Measurements from ENCODE around the gene FMNL2. TPM values are rescaled to one million over a fixed set of nuclear protein-coding genes. Genes with fewer than 3 reads are reported as not detected.
A peak's percentile ranks its signal among the peaks of the same experiment; 100 is the strongest.

FMNL2 gene
- total RNA-seq, 3 donors from 2014 or later, result 11.5 to 25.4 (median 12.0) TPM

DNA sequence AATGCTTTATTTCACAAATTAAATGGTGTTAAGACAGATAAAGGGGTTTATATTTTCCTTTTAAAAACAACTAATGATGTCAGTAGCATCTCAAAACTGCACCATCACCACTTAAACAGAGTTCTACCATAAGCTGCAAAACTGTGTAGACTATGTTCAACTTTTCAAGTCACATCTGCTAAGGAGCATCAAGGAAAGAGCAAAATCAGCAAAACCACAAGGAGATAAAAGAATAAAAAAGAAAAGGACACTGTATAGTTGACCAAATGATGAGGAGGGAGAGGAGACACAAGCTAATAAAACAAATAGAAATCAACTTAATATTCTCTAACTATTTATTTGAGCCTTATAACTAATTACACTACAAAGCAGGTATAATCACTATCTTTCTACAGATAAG is 348.4 kb downstream of the FMNL2 start:
- no peak for ATAC-seq
- H3K36me3 ChIP-seq (ENCODE audit: low read depth), result peaks cover 3% of the 10 kb centered on the region
- TF ChIP-seq, protein P1, sequence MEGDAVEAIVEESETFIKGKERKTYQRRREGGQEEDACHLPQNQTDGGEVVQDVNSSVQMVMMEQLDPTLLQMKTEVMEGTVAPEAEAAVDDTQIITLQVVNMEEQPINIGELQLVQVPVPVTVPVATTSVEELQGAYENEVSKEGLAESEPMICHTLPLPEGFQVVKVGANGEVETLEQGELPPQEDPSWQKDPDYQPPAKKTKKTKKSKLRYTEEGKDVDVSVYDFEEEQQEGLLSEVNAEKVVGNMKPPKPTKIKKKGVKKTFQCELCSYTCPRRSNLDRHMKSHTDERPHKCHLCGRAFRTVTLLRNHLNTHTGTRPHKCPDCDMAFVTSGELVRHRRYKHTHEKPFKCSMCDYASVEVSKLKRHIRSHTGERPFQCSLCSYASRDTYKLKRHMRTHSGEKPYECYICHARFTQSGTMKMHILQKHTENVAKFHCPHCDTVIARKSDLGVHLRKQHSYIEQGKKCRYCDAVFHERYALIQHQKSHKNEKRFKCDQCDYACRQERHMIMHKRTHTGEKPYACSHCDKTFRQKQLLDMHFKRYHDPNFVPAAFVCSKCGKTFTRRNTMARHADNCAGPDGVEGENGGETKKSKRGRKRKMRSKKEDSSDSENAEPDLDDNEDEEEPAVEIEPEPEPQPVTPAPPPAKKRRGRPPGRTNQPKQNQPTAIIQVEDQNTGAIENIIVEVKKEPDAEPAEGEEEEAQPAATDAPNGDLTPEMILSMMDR (IDR thresholded peaks at IDR 0.05), result no peak
- no peak for DNase-seq
- no peaks in the 10 kb centered on the region for H3K9me3 ChIP-seq
- intact Hi-C loops (cut with DNase I, micrococcal nuclease), result no loop called here
- H3K4me1 ChIP-seq (ENCODE audit: low read depth), result no peaks in the 10 kb centered on the region
- no peak overlapping the region for H3K4me3 ChIP-seq

DNA sequence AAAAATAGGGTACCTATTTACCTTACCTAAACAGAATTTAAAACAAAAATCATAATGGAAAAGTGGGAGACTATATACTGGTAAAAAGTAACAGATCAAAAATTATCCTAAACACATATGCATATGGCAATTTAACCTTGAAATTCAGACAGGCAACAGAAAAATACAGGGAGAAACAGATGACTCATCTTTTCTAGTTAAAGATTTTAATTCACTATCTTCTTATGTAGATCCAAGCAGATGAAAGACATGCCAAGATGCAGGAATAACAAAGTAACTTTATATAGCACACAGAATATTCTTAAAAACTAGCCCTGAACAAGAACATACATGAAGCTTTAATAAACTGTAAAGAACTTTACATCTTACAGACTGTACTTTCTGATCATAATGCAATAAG is 351.3 kb downstream of the FMNL2 start:
- DNase-seq (no peak), ATAC-seq (no peak)
- Histone ChIP-seq H3K4me1 (ENCODE audit: low read depth) (no peaks in the 10 kb centered on the region), H3K9me3 (no peaks in the 10 kb centered on the region), H3K4me3 (no peak overlapping the region), H3K36me3 (ENCODE audit: low read depth) (no peaks in the 10 kb centered on the region)
- TF ChIP-seq, protein P1 (IDR thresholded peaks at IDR 0.05), result no peak
- intact Hi-C loops (cut with DNase I, micrococcal nuclease), result no loop called here

DNA sequence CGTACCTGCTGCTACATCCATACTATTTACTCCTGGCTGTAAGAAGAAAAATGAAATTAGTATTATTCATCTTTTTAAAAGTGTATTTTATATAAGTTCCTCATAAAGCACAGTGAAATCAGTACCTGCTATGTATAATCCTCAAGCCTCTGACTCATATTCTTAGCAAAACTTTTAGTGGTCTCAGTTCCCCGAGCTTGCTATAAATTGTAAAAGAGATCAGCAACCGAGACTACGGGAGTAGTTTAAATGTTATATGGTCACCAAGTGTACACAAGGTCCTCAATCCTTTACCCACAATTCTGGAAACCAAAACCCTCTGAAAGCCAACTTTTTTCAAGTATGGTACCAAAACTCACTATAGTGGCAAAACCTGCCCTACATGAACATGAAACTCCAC is 358.1 kb downstream of the FMNL2 start:
- no peak for ATAC-seq
- intact Hi-C loops (cut with DNase I, micrococcal nuclease), result no loop called here
- TF ChIP-seq, protein P1 (IDR thresholded peaks at IDR 0.05), result no peak

DNA sequence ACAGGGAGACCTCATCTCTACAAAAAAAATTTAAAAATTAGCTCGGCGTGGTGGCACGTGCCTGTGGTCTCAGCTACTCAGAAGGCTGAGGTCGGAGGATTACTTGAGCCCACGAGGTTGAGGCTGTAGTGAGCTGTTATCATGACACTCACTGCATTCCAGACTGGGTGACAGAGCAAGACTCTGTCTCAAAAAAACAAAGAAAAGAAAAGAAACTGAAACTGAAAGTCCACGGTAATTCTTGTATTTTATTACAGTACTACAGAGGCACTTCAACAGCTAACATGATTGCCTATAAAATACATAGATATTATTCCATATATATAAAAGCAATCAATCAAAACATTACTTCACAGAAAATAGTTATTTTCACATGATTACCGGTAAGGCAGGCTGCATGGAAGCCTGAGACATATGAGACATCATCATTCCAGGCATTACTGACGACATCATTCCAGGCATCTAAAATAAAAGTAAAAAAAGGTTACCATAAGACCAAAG is 359.2 kb downstream of the FMNL2 start:
- Histone ChIP-seq H3K9me3 (no peaks in the 10 kb centered on the region), H3K36me3 (ENCODE audit: low read depth) (no peaks in the 10 kb centered on the region), H3K4me3 (no peak overlapping the region), H3K4me1 (ENCODE audit: low read depth) (peaks cover 7% of the 10 kb centered on the region)
- ATAC-seq (peak; percentile 79), DNase-seq (peak in 1 of 3 donors; percentile 5)
- intact Hi-C loops (cut with DNase I, micrococcal nuclease), result no loop called here
- TF ChIP-seq, protein P1 (IDR thresholded peaks at IDR 0.05), result no peak

More for the DNA sequence above, 358.1 kb downstream of the FMNL2 start:
- Histone ChIP-seq H3K36me3 (ENCODE audit: low read depth) (no peaks in the 10 kb centered on the region), H3K9me3 (no peaks in the 10 kb centered on the region), H3K4me1 (ENCODE audit: low read depth) (peaks cover 7% of the 10 kb centered on the region), H3K4me3 (no peak overlapping the region)
- DNase-seq, result no peak

DNA sequence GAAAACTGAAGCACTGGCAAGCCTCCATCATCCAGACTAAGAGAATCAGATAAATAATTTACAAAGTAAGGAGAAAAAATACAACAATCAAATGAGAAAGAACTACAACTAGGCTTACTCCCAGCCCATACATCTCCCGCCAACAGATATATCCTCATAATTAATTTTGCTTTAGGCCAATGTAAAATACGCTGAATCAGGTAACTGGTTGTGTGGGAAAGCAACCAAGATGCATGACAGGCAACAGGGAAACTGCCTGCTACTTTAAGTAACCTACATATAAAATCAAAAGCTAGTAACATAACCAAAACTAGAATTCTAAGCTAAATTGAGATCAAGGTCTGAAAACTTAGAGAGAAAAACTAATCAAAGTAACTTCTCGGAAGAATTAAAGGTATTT is 360.8 kb downstream of the FMNL2 start:
- DNase-seq, result no peak
- TF ChIP-seq, protein P1 (IDR thresholded peaks at IDR 0.05), result no peak
- intact Hi-C loops (cut with DNase I, micrococcal nuclease), result no loop called here
- Histone ChIP-seq H3K4me1 (ENCODE audit: low read depth) (peaks cover 7% of the 10 kb centered on the region), H3K9me3 (no peaks in the 10 kb centered on the region), H3K4me3 (no peak overlapping the region), H3K36me3 (ENCODE audit: low read depth) (no peaks in the 10 kb centered on the region)
- no peak for ATAC-seq

DNA sequence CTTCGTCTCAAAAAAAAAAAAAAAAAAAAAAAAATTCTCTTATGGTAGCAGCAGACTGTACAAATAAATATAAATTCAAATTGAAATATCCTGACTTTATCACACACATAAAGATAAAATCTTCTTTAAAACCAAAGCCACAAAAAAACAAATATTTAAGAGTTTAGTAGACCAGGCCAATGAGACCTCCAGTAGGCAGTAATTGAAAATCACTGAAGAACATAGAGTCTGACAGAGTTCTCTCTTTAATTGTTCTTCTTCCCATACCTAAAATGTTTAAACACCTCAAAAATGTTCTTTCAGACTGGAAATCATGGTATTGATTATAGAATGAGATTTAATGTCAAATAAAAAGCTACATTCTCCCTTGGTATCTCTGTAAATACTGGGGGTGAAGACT is 361.5 kb downstream of the FMNL2 start:
- H3K4me1 ChIP-seq (ENCODE audit: low read depth), result peaks cover 7% of the 10 kb centered on the region
- intact Hi-C loops (cut with DNase I, micrococcal nuclease), result no loop called here
- TF ChIP-seq, protein P1 (IDR thresholded peaks at IDR 0.05), result no peak
- no peak for ATAC-seq
- H3K36me3 ChIP-seq (ENCODE audit: low read depth), result no peaks in the 10 kb centered on the region
- no peak overlapping the region for H3K4me3 ChIP-seq
- no peak for DNase-seq
- H3K9me3 ChIP-seq, result no peaks in the 10 kb centered on the region
